ENCODE measurements around the gene NDUFA13.

GRCh38 chr19:19506592-19506991 lies 9.4 kb upstream of the NDUFA13 start:
- no peak for TF ChIP-seq CTCF (IDR thresholded peaks at IDR 0.05; ENCODE audit: low read length)
- TF ChIP-seq EZH2 (IDR thresholded peaks at IDR 0.05; ENCODE audit: borderline replicate concordance, low read length): no peak
